GM12864 (cell line): Measurements from ENCODE around the gene C12orf43.
"Not testable (repeated sequence)": the region's sequence is repeated elsewhere in the genome, so short reads cannot be mapped to it uniquely, and the experiment has no call there.

Experiments
- DNase-seq: peaks from one replicate; pipeline ENCODE4 v3.0.0-alpha.2; 2011; ENCODE audit warnings: low read depth
- H3K4me3 ChIP-seq: 2 replicates; pipeline ENCODE4 v1.5.1; 2011; ENCODE audit warnings: mild to moderate bottlenecking, low read depth, low read length, control low read depth
- CTCF ChIP-seq: IDR thresholded peaks from 2 replicates; pipeline ENCODE4 v1.5.1; 2011; ENCODE audit warnings: low read depth, mild to moderate bottlenecking, moderate library complexity, low read length, control low read depth, inconsistent platforms; ENCODE audit errors: missing control alignments

C12orf43 gene

GRCh38 chr12:121059031-121059898 lies 43.0 kb upstream of the C12orf43 start:
- no peak overlapping the region; the same call in 1 of the 2 replicates for H3K4me3 ChIP-seq
- no peak for TF ChIP-seq CTCF
- DNase-seq: no peak

GRCh38 chr12:121057794-121058193 lies 41.5 kb upstream of the C12orf43 start:
- TF ChIP-seq CTCF: no peak
- H3K4me3 ChIP-seq: no peak overlapping the region
- DNase-seq: no peak

- no peak overlapping the region for H3K4me3 ChIP-seq
- TF ChIP-seq CTCF: no peak
- no peak for DNase-seq
These were observed 37.4 kb upstream of the C12orf43 start for GRCh38 chr12:121053706-121054105.

- no peak overlapping the region for H3K4me3 ChIP-seq
- TF ChIP-seq CTCF: no peak
- DNase-seq: no peak
These were observed 34.4 kb upstream of the C12orf43 start for GRCh38 chr12:121050725-121051124.

- DNase-seq: no peak
- TF ChIP-seq CTCF: no peak
These were observed 32.2 kb upstream of the C12orf43 start for GRCh38 chr12:121048442-121048841.

GRCh38 chr12:121047400-121047799 lies 31.1 kb upstream of the C12orf43 start:
- not testable (repeated sequence) for DNase-seq, H3K4me3 ChIP-seq

More at GRCh38 chr12:121048442-121048841, 32.2 kb upstream of the C12orf43 start:
- no peak overlapping the region for H3K4me3 ChIP-seq

- no peak overlapping the region for H3K4me3 ChIP-seq
- no peak for DNase-seq
- TF ChIP-seq CTCF: no peak
These were observed 26.8 kb upstream of the C12orf43 start for GRCh38 chr12:121043067-121043466.
